GM12801 (cell line): ENCODE results near the gene PPP4R1.

Source experiments
- CTCF ChIP-seq: IDR thresholded peaks from one replicate; pipeline ENCODE4 v1.5.1; 2011; ENCODE audit warnings: control low read depth; ENCODE audit not compliant: insufficient read length; ENCODE audit errors: extremely low read depth

Gene PPP4R1

GRCh38 chr18:9565407-9565806, 49.0 kb downstream of the PPP4R1 start:
- TF ChIP-seq CTCF: no peak

GRCh38 chr18:9563331-9563730, 51.0 kb downstream of the PPP4R1 start:
- TF ChIP-seq CTCF: no peak

- TF ChIP-seq CTCF: no peak
Measured at GRCh38 chr18:9562584-9562983, 51.8 kb downstream of the PPP4R1 start.

- no peak for TF ChIP-seq CTCF
Measured at GRCh38 chr18:9561759-9562158, 52.6 kb downstream of the PPP4R1 start.

- no peak for TF ChIP-seq CTCF
Measured at GRCh38 chr18:9559253-9559652, 55.1 kb downstream of the PPP4R1 start.

GRCh38 chr18:9558387-9559064, 55.8 kb downstream of the PPP4R1 start:
- TF ChIP-seq CTCF: no peak

- TF ChIP-seq CTCF: no peak
Measured at GRCh38 chr18:9557250-9557943, 57.0 kb downstream of the PPP4R1 start.
